ENCODE measurements around the gene FAM174C. TPM values are rescaled to one million over a fixed set of nuclear protein-coding genes. Genes with fewer than 3 reads are reported as not detected.
A peak's percentile ranks its signal among the peaks of the same experiment; 100 is the strongest.
"Not testable (repeated sequence)": the region's sequence is repeated elsewhere in the genome, so short reads cannot be mapped to it uniquely, and the experiment has no call there.

The FAM174C gene
- total and polyA plus RNA-seq, 11 donors, result 11.6 to 56.4 (median 23.8) TPM

DNA sequence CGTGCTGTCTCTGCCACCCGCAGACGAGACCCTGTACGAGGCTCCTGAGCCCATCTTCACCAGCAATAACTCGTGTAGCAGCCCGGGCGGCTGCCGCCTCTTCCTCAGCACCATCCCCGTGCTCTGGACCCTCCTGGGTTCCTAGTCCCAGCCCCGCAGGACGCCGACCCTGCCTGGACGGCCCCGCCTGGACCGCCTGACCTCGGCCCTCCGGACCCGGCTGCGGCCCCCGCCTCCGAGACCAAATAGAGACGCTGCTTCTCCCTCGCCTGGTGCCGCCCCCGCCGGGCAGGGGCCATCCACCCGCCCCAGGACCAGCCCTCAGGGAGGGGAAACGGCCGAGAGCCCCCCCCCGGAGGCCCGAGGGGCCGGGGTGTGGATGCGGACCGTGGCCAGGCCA, 24.5 kb downstream of the FAM174C start:
- TF ChIP-seq, protein P1, sequence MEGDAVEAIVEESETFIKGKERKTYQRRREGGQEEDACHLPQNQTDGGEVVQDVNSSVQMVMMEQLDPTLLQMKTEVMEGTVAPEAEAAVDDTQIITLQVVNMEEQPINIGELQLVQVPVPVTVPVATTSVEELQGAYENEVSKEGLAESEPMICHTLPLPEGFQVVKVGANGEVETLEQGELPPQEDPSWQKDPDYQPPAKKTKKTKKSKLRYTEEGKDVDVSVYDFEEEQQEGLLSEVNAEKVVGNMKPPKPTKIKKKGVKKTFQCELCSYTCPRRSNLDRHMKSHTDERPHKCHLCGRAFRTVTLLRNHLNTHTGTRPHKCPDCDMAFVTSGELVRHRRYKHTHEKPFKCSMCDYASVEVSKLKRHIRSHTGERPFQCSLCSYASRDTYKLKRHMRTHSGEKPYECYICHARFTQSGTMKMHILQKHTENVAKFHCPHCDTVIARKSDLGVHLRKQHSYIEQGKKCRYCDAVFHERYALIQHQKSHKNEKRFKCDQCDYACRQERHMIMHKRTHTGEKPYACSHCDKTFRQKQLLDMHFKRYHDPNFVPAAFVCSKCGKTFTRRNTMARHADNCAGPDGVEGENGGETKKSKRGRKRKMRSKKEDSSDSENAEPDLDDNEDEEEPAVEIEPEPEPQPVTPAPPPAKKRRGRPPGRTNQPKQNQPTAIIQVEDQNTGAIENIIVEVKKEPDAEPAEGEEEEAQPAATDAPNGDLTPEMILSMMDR (IDR thresholded peaks at IDR 0.05), result no peak
- no peak for TF ChIP-seq POLR2A (IDR thresholded peaks at IDR 0.05)
- peaks cover 0 to 11% (median 1%) of the 10 kb centered on the region in 12 donors for H3K4me1 ChIP-seq
- no peaks in the 10 kb centered on the region for H3K9me3 ChIP-seq
- intact Hi-C loops (cut with DNase I), result no loop called here
- peak in 1 of 4 donors; percentile 24 for ATAC-seq
- WGBS, 4 donors, result 75 to 88% (median 85%) methylated on average over 27 to 34 of the region's 34 CpGs
- no peaks in the 10 kb centered on the region for H3K36me3 ChIP-seq
- H3K27ac ChIP-seq, result no peak overlapping the region
- DNase-seq, result no peak
- no peak overlapping the region for H3K4me3 ChIP-seq
- peaks cover 2 to 11% (median 6%) of the 10 kb centered on the region in 9 donors for H3K27me3 ChIP-seq

- H3K27ac ChIP-seq, result no peak overlapping the region
- H3K27me3 ChIP-seq, result no peaks in the 10 kb centered on the region
- H3K36me3 ChIP-seq, result no peaks in the 10 kb centered on the region
- no peak overlapping the region for H3K4me3 ChIP-seq
- WGBS, 4 donors, result 84 to 88% (median 87%) methylated on average over 35 of the region's 35 CpGs
- TF ChIP-seq, protein P1 (IDR thresholded peaks at IDR 0.05), result no peak
- TF ChIP-seq POLR2A (IDR thresholded peaks at IDR 0.05), result no peak
- H3K4me1 ChIP-seq, result peaks cover 0 to under 1% (median 0%) of the 10 kb centered on the region in 12 donors
- DNase-seq, result no peak
- intact Hi-C loops (cut with DNase I), result no loop called here
- no peak for ATAC-seq
- H3K9me3 ChIP-seq, result no peaks in the 10 kb centered on the region
Observed at GRCh38 chr19:1300744-1301490, 25.6 kb downstream of the FAM174C start.

DNA sequence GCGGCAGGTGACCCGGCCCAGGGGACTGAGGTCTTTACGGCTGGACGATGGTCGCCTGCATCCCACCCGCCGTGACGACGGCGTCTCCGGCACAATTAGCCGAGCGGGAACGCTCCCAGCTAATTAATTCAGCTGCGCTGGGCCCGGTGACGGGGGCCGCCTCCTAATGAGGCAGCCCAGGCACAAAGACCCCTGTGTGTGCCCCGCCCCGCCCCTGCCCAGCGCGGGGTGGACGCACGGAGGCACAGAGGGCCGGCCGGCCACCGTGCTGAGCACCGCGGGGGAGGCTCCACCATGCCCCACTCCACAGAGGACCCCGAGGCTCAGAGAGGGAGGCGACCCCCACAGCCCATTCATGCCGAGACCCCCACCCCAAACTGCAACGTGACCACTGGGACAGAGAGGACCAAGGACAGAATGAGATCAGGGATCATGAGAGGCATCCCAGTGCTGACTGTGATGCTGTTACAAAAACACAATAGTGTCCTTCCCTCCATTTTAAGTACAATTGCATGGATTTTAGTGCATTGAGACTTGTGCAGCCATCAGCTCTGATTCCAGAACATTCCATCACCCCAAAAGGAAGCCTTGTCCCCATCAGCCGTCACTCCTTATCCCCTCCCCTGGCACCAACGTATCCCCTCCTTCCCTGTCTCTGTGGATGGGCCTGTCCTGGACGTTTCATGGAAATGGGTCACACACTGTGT, 27.4 kb downstream of the FAM174C start:
- no peak overlapping the region for H3K4me3 ChIP-seq
- H3K36me3 ChIP-seq, result no peaks in the 10 kb centered on the region
- WGBS, 4 donors, result 60 to 77% (median 67%) methylated on average over 27 to 36 of the region's 36 CpGs
- no peaks in the 10 kb centered on the region for H3K4me1 ChIP-seq
- no peaks in the 10 kb centered on the region for H3K9me3 ChIP-seq
- H3K27me3 ChIP-seq, result no peaks in the 10 kb centered on the region
- intact Hi-C loops (cut with DNase I), result no loop called here
- H3K27ac ChIP-seq, result no peak overlapping the region
- ATAC-seq, result peak in 1 of 4 donors; percentile 19
- TF ChIP-seq, protein P1 (IDR thresholded peaks at IDR 0.05), result no peak
- no peak for TF ChIP-seq POLR2A (IDR thresholded peaks at IDR 0.05)
- DNase-seq, result no peak

DNA sequence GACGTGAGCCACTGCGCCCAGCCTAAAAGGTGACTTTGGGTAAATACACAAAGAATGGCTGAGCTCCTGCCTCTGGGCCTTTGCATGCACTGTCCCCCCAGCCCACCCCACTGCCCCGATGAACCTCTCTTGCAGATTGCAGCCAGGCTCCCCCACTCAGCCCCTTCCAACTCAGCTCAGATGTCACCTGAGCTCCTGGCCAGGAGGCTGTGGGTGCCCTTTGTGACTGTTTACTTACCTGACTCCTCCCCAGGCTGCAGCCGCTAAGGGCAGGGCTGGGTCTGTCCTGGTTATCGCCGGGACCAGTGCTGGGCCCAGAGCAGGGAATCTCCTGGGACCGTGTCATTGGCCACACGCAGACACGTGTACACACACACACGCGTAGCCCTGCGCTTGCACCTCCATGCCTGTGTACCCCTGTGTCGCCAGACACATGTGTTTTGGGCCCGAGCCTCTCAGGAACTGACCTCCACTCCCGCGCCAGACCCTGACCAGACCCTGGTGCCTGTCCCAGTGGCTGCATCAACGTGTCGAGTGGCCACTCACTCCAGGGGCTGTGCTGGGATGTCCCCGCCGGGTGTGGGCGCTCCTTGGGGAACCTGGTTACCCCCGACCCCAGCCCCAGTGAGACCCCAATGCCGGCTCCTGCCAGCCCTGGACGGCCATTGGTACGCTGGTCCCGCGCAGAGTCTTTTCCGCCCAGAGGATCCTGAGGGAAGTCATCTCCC, 29.0 kb downstream of the FAM174C start:
- intact Hi-C loops (cut with DNase I), result no loop called here
- WGBS, 4 donors, result 84 to 87% (median 87%) methylated on average over 17 to 28 of the region's 28 CpGs

GRCh38 chr19:1305354-1305753, 30.0 kb downstream of the FAM174C start:
- H3K27ac ChIP-seq; intact Hi-C loops (cut with DNase I); H3K9me3 ChIP-seq; H3K36me3 ChIP-seq; H3K4me1 ChIP-seq; H3K4me3 ChIP-seq; ATAC-seq; DNase-seq: not testable (repeated sequence)
- H3K27me3 ChIP-seq, result peaks cover 0 to 12% (median 0%) of the 10 kb centered on the region in 9 donors
- 81 to 91% (median 88%) methylated on average over 9 of the region's 9 CpGs for WGBS, 4 donors

More for the DNA sequence above, 29.0 kb downstream of the FAM174C start:
- no peak for DNase-seq
- no peak for ATAC-seq
- TF ChIP-seq, protein P1 (IDR thresholded peaks at IDR 0.05), result no peak
- TF ChIP-seq POLR2A (IDR thresholded peaks at IDR 0.05), result no peak
- H3K27ac ChIP-seq, result no peak overlapping the region
- H3K36me3 ChIP-seq, result no peaks in the 10 kb centered on the region
- peaks cover 0 to 2% (median 0%) of the 10 kb centered on the region in 9 donors for H3K27me3 ChIP-seq
- no peaks in the 10 kb centered on the region for H3K9me3 ChIP-seq
- H3K4me3 ChIP-seq, result no peak overlapping the region
- no peaks in the 10 kb centered on the region for H3K4me1 ChIP-seq
